GM19452 (cell line): ENCODE measurements around the gene KIRREL1.
A peak's percentile ranks its signal among the peaks of the same experiment; 100 is the strongest.

Experiments used
- ATAC-seq: cut with Tn5 transposase; IDR thresholded peaks from one replicate; pipeline ENCODE4 v1.9.1; 2021; ENCODE audit not compliant: unreplicated experiment

KIRREL1 gene

DNA sequence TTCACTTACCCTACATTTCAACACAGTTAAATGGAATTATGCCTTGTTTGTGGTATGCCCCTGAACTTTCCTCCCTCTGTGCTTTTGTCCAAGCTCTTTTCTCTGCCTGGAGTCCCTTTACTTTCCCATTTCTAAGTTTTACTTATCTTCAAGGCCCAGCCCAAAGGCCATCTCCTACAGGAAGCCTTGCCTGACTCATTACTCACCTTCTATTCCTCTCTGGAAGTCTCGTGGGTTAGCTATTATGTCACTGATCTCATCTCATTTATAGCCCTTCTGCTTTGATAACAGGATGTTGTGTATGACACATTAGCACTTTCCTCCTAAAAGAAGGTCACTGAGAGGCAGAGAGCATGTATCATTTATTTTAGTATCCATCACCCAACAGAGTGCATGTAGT lies 108.5 kb downstream of the KIRREL1 start:
- ATAC-seq: no peak

DNA sequence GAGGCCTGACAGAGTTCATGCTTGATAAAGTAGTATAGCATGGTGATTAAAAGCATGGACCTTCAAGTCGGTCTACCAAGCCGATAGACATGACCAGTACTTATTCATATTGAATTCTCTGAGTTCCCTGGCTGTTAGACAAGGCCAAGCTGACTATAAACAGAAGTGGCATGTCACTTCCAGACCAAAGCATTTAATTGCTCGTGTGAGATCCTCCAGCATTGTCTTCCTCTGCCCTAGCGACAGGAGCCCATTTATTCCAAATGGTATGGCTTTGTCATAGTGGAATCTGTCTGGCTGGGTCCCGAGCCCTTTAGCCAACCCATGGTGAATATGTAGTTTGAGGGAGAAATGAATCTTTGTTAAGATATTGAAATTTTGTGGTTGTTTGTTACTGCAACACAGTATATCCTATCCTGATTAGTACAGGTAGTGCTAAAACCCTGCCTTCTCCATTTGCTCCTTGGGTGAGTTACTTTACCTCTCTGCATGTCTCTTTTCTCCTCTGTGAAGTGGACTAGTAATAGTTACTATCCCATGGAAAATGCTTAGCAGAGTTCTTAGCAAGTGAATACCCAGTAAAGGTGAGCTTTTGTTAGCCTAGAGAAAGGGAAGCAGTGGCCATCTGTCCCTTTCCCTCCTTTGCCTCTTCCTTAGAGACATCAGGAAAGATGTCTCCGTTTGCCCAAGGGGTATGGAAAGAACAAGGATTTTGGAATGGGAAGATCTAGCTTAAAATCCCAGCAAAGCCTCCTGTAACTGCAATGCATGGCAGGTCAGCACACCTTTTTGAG lies 109.6 kb downstream of the KIRREL1 start:
- ATAC-seq: no peak

DNA sequence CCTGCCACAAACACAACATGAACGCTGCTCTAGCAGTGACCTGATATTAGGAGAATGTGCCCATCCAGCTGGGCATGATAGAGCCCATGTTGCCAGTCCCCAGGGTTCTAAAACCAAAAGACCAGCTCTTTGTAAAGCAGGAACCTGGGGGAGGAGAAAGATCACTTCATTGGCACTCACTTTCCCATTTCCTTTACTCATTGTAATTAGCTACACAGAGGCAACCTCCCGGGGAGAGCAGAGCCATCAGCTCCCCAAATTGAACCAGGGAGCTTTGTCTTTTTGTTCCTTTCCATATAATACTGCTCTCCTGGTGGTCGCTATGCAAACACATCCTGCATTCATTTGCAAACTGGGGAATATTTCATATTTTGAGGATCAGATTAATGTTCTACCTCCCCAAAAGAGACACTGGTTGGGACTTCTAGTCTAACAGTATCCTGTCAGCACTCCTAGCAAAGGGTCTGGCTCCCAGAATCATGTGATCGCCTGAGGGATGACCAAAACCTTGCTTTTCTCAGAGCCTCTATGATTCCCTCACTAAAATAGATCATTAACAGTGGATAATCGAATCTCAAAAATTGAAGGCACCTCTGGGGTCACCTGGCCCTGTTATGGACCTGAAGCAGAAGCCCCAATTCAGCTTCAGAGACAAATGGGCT lies 110.5 kb downstream of the KIRREL1 start:
- no peak for ATAC-seq

DNA sequence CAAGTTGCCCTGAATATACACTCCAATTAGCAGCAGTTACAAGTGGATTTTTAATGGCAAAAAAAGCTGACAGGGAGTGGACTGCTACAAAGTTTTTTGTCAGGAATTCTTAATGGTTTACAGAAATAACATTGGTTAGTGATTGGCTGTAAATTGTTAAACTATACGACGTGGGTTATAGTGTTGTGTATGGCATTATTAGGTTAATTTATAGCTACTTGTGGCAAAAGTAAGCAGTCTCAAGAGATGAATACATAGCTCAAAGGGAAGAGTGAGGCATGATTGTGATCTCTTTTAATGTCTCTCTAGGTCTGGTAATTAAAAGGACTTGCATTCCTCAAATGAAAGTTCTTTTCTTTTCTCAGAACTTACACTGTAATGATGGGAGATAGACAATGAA lies 111.4 kb downstream of the KIRREL1 start:
- no peak for ATAC-seq

DNA sequence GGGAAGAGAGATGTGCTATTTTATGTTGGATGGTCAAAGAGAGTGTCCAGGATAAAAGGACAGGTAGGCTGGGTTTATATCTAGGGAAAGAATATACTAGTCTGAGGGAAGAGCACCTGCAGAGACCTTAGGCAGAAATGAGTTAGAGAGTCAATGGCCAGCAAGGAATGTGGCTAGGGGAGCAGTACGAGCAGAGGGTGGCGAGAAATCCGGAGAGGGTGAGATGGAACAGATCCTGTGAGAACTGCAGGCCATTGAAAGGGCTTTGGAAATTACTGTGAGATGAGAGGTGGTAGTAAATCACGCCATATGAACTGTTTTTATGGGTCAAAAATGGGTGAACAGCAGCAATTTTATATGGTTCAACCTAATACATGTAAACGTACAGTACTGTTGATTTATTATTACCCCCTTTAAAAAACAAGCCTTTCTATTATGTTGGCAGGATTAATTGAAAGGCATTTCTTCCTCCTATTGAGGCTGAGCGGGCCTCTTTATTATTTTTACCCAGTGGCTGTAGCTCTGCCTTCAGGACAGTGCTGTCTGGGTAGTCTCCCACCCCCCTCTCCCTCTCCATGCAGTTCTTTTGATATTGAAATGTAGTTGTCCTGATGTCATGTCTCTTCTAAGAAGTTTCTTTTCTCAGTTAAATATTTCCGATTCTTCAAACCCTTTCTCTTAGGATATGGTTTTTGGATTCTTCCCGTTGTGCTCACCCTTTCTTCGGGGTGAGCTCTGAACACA lies 112.1 kb downstream of the KIRREL1 start:
- no peak for ATAC-seq

DNA sequence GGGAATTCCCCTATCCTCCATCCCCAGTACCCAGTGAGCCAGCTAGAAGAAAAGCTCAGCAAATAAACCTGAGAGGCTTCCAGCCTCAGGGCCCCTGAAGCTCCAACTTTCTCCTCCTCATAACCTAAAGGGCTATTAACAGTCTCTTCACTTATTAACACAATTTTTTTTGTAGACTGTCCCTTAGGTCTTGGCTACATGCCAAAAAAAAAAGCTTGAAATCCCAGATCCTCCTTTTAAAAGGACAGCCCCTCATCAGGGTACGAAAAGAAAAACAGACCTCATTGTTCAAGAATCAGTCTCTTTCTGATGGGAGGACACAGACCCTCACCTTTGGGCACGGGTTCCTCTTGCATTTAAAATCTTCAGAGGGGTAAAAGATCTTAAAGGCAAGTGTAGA lies 114.5 kb downstream of the KIRREL1 start:
- ATAC-seq: no peak

DNA sequence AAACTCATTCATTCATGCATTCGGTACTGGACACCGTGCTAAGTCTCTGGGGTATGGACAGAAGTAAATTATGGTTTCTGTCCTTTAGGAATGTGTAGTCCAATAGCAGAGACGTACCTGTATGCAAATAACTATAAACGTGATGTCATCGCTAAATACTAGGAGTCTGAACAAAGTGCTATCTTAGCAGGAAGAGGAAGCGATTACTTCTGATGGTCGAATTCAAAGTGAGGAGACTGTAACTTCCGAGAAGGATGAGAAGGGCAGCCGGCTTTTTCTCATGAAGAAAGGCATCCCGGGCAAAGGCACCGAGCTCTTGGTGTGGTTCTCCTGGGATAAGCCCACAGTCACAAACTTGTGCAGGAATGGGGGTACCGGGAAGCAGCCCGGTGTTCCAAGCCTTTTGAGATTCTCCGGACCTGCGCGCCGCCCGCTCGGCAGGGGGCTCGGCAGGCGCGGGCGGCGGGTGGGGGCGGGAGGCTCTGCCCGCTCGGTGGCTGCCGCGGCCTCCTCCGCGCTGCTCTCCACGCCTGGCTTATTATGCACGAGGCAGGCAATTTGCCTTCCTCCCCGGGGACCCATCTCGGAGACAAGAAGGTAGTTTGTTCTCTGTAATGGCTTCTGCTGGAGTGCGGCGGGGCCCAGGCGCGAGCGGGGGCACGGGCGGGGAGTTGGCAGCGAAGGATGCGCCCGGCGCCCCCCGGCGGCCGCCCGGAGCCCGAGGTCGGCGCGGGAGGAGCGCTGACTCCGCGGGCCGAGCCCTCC lies 119.7 kb downstream of the KIRREL1 start:
- ATAC-seq: no peak

DNA sequence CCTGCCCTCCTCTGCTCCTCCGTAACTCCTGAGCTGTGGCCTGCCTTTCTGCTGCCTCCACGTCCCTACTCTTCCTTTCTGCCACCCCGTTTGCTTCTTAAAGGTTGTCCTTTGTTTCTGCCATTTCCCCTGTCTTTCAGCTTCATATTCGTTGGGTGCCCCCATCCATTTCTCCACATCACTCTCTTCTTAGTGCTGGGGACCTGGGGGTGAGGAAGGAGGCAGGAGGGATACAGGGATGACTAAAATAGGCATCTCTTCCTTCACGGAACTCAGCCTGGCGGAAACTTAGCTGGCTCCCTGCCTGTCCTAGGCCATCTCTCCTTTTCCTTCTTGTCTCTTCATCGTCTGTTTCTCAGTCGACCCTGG lies 120.3 kb downstream of the KIRREL1 start:
- no peak for ATAC-seq

DNA sequence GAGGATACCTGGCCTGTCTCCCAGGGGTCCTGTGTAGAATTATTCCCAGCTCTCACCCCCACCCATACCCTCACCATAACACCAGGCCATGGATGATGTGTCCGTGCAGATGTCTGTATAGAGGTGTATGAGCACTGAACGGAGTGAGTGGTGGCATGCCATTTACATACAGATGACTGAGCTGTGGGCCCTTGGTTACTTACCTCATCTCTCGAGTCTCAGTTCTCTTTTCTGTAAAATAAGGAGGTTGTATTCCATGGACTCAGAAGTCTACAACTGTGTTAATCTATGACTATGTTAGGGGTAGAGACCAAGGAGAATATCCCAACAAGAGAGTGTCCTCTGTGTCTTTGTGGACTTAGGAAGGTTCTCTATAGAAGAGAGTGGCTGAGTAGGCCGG lies 121.7 kb downstream of the KIRREL1 start:
- ATAC-seq: peak; percentile 77

DNA sequence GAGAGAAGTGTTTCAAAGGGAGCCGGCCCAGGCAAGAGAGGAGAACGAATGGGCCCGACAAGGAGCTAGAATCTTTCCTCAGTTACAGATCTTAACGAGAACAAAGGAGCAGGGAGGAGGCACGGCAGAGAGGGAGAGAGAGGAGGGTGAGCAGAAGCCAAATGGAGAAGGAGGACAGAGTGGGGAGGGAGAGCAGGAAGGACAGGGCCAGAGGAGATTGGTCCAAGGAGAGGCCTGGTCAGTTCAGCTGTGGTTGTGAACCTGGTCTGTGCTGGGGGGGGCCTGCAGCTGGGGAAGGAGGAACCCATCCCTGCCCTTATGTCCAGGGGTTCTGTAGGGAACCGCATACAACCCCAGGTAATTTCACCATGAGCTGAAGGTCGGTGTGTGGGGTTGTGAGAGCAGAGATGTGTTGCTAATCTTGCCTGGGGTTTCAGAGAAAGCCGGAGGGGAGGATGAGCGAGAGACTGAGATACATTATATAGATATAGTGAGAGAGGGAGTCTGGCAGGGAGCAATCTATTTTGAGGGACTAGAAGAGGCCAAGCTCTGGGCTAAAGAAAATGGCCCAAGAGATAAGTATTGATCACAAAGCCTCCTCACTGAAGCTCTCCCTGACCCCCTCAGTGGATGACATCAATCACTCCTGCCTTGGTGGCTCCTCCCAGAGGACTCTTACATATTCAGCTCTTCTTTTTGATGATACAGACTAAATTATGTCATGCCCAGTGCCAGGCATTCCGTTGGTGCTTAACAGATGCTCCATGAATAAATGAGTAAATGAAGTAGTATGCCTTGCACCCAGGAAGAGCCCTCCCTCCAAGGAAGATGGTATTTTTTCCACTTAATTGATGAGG lies 123.1 kb downstream of the KIRREL1 start:
- ATAC-seq: no peak

DNA sequence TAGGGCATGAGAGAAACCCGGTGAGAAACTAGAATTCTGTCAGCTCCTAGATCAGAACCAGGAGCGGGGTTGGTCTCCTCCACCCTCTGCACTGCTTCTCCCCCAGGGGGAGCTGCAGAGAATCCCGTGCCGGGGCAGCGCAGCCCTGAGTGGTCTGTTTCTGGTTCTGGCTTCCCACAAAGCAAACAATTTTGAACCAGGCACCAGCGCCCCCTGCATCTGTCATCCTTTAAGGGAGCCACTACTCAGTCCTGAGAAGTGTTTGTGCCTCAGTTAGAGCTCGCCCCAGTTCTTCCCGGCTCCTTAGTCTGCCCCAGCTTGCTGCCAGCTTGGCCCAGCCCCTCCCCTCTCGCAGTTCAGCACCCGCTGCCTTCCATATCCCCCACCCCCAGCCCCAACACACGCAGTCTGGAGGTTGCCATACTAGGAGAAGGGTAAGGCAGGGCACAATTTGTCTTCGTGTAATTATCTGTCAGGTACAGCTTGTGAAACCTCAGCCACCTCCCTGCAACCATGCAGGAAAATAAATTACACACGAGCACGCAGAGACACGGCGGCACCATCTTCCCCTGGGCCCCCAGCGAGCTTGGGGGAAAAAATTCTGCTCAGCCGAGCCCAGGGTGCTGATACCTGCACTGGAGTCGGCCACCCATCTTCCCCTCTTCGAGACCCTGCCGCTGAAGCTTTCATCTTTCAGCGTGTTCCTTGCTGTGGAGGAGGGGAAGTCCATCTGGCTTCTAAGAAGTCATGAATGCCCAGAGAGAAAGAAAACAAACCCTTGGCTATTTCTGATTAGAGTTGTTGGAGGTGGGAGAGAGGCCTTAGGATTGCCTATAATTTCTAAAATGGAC lies 124.6 kb downstream of the KIRREL1 start:
- no peak for ATAC-seq

DNA sequence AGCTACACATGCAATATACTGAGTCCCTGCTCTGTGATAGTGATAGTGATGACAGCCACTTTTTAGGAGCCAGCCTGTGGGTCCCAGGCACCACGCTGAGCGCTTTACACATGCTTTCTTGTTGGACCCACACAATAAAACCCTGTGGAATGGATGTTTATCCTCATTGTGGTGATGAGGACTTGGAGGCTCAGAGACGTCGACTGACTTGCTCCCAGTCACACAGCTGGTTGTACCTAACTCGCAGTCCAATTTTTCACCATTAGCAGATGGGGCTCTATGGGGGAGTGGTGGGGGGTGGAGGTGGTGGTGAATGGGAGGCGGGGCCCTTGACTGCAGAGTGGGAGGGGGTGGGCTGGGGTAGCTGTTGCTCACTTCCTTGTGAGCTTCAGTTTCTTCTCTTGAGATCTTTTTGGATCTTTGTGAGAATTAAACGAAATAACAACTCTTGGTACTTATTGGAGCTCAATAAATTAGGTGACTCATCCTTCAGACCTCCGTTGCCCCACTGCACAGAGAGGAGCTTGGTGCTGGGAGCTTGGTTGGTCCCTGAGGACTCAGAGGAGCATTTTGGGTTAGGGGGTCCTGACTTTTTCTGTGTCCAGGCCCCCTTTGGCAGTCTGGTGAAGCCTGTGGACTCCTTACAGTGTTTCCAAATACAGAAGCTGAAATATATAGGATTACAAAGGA lies 125.4 kb downstream of the KIRREL1 start:
- ATAC-seq: no peak

DNA sequence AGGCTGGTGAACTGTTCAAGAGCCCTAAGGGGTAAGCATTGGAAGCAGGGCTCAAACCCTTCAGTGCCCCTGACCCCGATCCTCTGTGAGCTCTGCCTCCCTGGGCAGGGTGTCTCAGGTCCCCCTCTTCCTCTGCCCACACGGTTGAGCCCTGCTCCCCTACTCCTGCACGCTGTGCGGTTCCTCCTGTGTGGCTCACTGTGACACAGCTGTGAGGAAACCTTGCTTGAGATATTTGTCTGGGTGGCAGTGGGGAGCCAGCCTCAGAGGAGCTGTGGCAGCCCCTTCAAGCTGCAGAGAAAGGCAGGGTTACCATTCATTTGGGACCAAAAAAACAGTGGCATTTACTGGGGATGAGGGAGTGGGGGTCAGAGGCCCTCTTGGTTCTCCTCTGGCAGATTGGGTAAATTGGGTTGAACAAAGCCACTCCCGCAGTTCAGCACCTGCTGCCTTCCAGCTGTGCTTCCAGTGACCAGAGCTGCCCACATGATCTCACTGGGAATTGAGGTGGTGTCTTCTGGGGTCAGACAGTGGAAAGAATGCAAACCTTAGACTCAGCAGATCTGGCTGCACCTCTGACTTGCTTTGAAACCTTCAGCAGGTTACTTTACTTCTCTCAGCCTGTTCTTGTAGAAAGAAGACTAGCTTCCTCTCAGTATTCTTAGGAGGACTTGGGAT lies 126.7 kb downstream of the KIRREL1 start:
- ATAC-seq: no peak

DNA sequence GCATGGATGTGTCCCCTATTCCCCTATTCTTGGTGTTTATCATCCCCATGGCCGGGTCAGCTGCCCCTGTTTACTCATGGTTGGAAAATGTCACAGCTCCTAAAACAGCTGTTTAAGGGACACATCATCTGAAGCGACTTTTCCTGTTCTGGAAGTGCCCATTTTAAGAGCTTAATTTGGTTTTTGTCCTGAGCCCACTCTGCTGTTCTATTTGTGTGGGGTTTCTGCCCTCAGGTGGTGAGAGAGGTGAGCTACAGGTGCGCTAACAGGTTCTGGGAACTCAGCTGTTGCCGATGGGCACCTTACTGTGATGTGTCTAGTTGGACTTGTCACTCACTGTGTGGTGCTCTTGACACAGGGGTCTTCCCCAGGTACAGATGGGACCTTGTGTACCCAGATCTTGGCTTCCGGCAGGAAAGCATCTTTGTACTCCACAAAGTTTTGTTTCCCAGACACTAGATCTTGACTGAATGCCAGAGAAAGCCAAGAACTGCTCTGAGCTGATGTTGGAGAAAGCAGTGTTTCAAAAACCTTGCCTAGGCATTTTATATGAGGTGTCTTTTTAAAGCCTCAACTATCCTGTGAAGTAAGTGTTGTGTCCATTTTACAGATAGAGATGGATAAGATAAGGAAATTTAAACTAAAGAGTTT lies 128.3 kb downstream of the KIRREL1 start:
- no peak for ATAC-seq

DNA sequence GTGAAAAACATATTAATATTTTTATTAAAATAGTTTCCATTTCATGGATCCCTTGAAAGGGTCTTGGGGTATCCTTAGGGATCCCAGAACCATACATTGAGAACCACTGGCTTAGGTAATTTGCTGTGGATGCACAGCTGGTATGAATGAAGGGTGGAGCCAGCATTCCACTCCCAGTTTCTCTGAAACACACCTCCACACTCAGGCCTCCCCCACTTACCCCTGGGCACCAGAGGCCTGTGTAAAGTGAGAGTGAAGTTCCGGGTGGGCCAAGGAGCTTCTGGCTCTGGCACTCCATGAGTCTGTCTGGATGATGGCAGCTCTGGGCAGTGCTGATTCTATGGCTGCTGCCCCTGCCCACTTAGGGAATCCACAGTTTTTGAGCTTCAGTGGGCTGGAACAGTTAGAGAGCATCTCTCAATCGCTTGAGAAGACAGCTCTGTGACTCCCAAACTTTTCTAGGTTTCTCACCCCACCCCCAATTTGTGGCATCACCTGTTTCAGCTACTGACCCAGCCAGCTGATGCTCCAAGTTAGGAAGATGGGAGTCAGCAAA lies 129.5 kb downstream of the KIRREL1 start:
- no peak for ATAC-seq

DNA sequence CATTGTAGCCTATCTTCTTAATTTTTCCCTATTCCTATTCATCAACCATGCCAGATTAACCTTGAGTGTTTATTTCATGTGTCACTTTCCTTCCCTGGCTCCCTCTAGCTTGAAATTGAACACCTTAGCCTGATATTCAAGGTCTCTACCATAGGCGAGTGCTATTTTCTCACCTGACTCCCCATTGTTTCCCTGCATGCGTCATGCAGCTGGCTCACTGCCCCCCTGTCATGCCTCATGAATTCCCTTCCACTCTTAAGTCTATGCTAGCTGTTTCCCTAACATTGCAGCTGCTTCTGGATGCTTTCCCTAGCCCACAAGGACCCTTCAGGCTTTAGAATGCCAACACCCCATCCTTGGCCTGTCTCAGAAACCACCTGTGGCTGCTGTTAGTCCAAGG lies 130.6 kb downstream of the KIRREL1 start:
- no peak for ATAC-seq

DNA sequence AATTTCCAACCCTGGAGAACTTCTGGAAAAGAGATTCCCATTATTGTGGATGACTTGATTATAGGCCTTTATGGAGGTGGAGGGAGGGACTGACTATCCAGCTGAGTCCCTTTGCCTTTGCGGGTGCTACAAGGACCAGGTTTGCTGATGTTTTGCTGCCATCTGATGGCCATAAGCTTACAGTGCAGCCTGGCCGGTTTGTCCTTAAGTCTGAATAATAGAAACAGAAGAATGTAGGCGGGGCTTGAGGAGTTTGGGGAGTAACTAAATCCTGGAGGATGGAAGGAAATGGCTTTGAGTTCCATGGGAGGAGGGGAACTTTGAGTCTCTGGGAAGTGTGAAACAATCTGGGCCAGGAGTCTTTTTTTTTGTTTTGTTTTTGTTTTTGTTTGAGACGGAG lies 131.6 kb downstream of the KIRREL1 start:
- no peak for ATAC-seq

DNA sequence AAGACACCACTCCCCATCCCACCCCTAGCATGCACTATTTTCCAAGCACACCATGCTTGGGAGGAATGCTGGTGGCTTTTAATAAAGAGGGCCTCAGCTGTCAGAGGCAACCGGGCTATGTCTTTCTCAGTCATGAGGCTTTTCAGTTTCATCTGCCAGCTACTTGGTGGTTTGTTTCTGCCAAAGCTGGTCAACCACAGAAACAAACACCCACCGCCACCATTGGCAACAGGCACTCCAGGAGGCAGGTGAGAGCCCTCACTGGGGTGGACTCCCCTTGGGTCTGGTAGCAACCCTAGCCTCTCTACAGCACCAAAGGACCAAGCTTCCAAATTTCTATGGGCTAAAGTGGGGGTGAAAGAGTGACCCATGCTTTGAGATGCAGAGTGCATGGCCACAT lies 133.0 kb downstream of the KIRREL1 start:
- no peak for ATAC-seq
